ENCODE measurements around the gene UBE2O. TPM values are rescaled to one million over a fixed set of nuclear protein-coding genes. Genes with fewer than 3 reads are reported as not detected.
A peak's percentile ranks its signal among the peaks of the same experiment; 100 is the strongest.

Gene UBE2O
- total RNA-seq, 1 experiment from 2014 or later = 52.6 TPM

GRCh38 chr17:76441686-76442340 is 11.1 kb downstream of the UBE2O start:
- Histone ChIP-seq H3K18ac (ENCODE audit: insufficient read length, low read depth, low read length) (no peak overlapping the region), H2BK120ac (ENCODE audit: low read depth, low read length, poor library complexity, severe bottlenecking) (no peak overlapping the region), H2BK20ac (ENCODE audit: low read depth, low read length, poor library complexity, severe bottlenecking) (no peak overlapping the region), H3K27ac (ENCODE audit: insufficient read length, low read depth, low read length) (no peak overlapping the region), H3K79me1 (ENCODE audit: insufficient read depth, low read depth, low read length, poor library complexity, severe bottlenecking) (peaks cover 4% of the 10 kb centered on the region), H2BK15ac (ENCODE audit: low read depth, low read length) (no peak overlapping the region), H3K9me3 (ENCODE audit: control insufficient read depth, low read depth, low read length) (no peaks in the 10 kb centered on the region), H2AK5ac (ENCODE audit: insufficient read length, low read length) (no peak overlapping the region), H4K91ac (ENCODE audit: insufficient read length, low read depth, low read length) (no peak overlapping the region), H3K23ac (ENCODE audit: insufficient read length, low read depth, low read length) (no peak overlapping the region), H3K79me2 (ENCODE audit: insufficient read depth, low read length) (peaks cover 37% of the 10 kb centered on the region; the same call in 1 of the 2 replicates), H3K4ac (ENCODE audit: low read depth, low read length) (no peak overlapping the region), H3K23me2 (ENCODE audit: insufficient read length, low read depth, low read length, poor library complexity, severe bottlenecking) (no peaks in the 10 kb centered on the region), H2BK12ac (ENCODE audit: insufficient read length, low read depth, low read length) (no peak overlapping the region), H2AFZ (ENCODE audit: low read length) (no peak overlapping the region), H3K56ac (ENCODE audit: insufficient read length, low read depth, low read length) (no peak overlapping the region), H2BK5ac (ENCODE audit: insufficient read length, low read length) (no peak overlapping the region), H3K14ac (ENCODE audit: insufficient read depth, low read length) (no peak overlapping the region), H4K5ac (ENCODE audit: insufficient read length, low read depth, low read length) (no peak overlapping the region), H3K9ac (ENCODE audit: extremely low read depth, insufficient read length, low read length) (no peak overlapping the region), H3T11ph (ENCODE audit: low read length) (no peak overlapping the region), H4K8ac (replicated peaks; ENCODE audit: insufficient read length, low read depth, low read length) (no peak overlapping the region), H3K4me2 (ENCODE audit: insufficient read depth, insufficient read length, low read length) (no peak overlapping the region), H4K20me1 (ENCODE audit: control insufficient read depth, insufficient read depth, insufficient read length) (no peaks in the 10 kb centered on the region), H3K27me3 (ENCODE audit: insufficient read depth, low read length) (no peaks in the 10 kb centered on the region), H3K4me1 (ENCODE audit: insufficient read depth, low read length) (peaks cover 52% of the 10 kb centered on the region)
- peak overlapping the region in 1 of 3 experiments; percentile 54; a peak in 1 of 7 replicates for H3K27ac Mint-ChIP-seq
- peaks cover 73 to 82% of the 10 kb centered on the region in 2 experiments for H3K4me1 Mint-ChIP-seq
- peak overlapping the region in 1 of 2 experiments; percentile 53; a peak in 1 of 5 replicates for H3K4me3 Mint-ChIP-seq
- H3K9me3 Mint-ChIP-seq = no peaks in the 10 kb centered on the region; a peak in 1 of 5 replicates
- DNase-seq = peak; percentile 63
- H3K36me3 Mint-ChIP-seq (ENCODE audit: insufficient read depth in 1 of 3, low read depth in 3 of 3) = peaks cover 0 to 4% (median 3%) of the 10 kb centered on the region in 3 experiments; a peak in 4 of 7 replicates
- no CpG with 5 or more reads among the region's 13 CpGs for WGBS (ENCODE audit: extremely low coverage, insufficient read length, low lambda C conversion rate)
- TF ChIP-seq, protein P1, sequence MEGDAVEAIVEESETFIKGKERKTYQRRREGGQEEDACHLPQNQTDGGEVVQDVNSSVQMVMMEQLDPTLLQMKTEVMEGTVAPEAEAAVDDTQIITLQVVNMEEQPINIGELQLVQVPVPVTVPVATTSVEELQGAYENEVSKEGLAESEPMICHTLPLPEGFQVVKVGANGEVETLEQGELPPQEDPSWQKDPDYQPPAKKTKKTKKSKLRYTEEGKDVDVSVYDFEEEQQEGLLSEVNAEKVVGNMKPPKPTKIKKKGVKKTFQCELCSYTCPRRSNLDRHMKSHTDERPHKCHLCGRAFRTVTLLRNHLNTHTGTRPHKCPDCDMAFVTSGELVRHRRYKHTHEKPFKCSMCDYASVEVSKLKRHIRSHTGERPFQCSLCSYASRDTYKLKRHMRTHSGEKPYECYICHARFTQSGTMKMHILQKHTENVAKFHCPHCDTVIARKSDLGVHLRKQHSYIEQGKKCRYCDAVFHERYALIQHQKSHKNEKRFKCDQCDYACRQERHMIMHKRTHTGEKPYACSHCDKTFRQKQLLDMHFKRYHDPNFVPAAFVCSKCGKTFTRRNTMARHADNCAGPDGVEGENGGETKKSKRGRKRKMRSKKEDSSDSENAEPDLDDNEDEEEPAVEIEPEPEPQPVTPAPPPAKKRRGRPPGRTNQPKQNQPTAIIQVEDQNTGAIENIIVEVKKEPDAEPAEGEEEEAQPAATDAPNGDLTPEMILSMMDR (conservative IDR thresholded peaks at IDR 0.05) = no peak
- H3K27me3 Mint-ChIP-seq (ENCODE audit: low read depth) = no peaks in the 10 kb centered on the region
